GM19468 (cell line): ENCODE data around the gene TAF11.
"Not testable (repeated sequence)": the region's sequence is repeated elsewhere in the genome, so short reads cannot be mapped to it uniquely, and the experiment has no call there.

ENCODE experiments used
- ATAC-seq: cut with Tn5 transposase; IDR thresholded peaks from one replicate; pipeline ENCODE4 v1.9.1; 2021; ENCODE audit warnings: mild to moderate bottlenecking, moderate library complexity, moderate number of reproducible peaks; ENCODE audit not compliant: unreplicated experiment; ENCODE audit errors: extremely low read depth

The TAF11 gene

GRCh38 chr6:34871853-34872252 lies 16.0 kb downstream of the TAF11 start:
- ATAC-seq = no peak

- no peak for ATAC-seq
These were observed 20.4 kb downstream of the TAF11 start for GRCh38 chr6:34867484-34867883.

GRCh38 chr6:34866509-34866908 lies 21.3 kb downstream of the TAF11 start:
- no peak for ATAC-seq

- no peak for ATAC-seq
These were observed 22.7 kb downstream of the TAF11 start for GRCh38 chr6:34865107-34865506.

- no peak for ATAC-seq
These were observed 23.8 kb downstream of the TAF11 start for GRCh38 chr6:34864007-34864406.

GRCh38 chr6:34860776-34861175 lies 27.1 kb downstream of the TAF11 start:
- no peak for ATAC-seq

GRCh38 chr6:34859951-34860350 lies 27.9 kb downstream of the TAF11 start:
- ATAC-seq = no peak

GRCh38 chr6:34858681-34859080 lies 29.2 kb downstream of the TAF11 start:
- no peak for ATAC-seq

- no peak for ATAC-seq
These were observed 32.4 kb downstream of the TAF11 start for GRCh38 chr6:34855463-34855862.

- no peak for ATAC-seq
These were observed 35.3 kb downstream of the TAF11 start for GRCh38 chr6:34852406-34853085.

- no peak for ATAC-seq
These were observed 36.5 kb downstream of the TAF11 start for GRCh38 chr6:34851361-34851760.

- ATAC-seq = not testable (repeated sequence)
These were observed 38.8 kb downstream of the TAF11 start for GRCh38 chr6:34849066-34849465.

- no peak for ATAC-seq
These were observed 48.0 kb downstream of the TAF11 start for GRCh38 chr6:34839666-34840352.

GRCh38 chr6:34837528-34837927 lies 50.3 kb downstream of the TAF11 start:
- no peak for ATAC-seq

GRCh38 chr6:34836451-34836850 lies 51.4 kb downstream of the TAF11 start:
- no peak for ATAC-seq

GRCh38 chr6:34836008-34836407 lies 51.8 kb downstream of the TAF11 start:
- no peak for ATAC-seq

GRCh38 chr6:34834789-34835518 lies 52.9 kb downstream of the TAF11 start:
- ATAC-seq = no peak

- no peak for ATAC-seq
These were observed 54.9 kb downstream of the TAF11 start for GRCh38 chr6:34832942-34833341.

- ATAC-seq = no peak
These were observed 58.7 kb downstream of the TAF11 start for GRCh38 chr6:34829137-34829536.
